GM23338 (cell line): ENCODE data around the gene MDM4. TPM values are rescaled to one million over a fixed set of nuclear protein-coding genes. Genes with fewer than 3 reads are reported as not detected.
"Not testable (repeated sequence)": the region's sequence is repeated elsewhere in the genome, so short reads cannot be mapped to it uniquely, and the experiment has no call there.

Source experiments
- ATAC-seq: fragments of 200-7000 bp; cut with Tn5 transposase; 3 replicates; pipeline ENCODE4 v1.9.1; 2020
- DNase-seq: peaks from one replicate; pipeline ENCODE4 v3.0.0-alpha.2; 2015; ENCODE audit warnings: low spot score
- H2AFZ ChIP-seq: fragments of 200-600 bp; sonication (generic); 2 replicates; pipeline ENCODE4 v1.8.0; 2016; ENCODE audit warnings: antibody characterized with exemption, mild to moderate bottlenecking, moderate library complexity
- H3F3A ChIP-seq: fragments of 200-600 bp; sonication (generic); replicated peaks from 2 replicates; pipeline ENCODE4 v1.8.0; 2017; ENCODE audit warnings: antibody characterized with exemption, mixed run types, low read depth
- H3K27ac ChIP-seq: fragments of 200-600 bp; sonication (generic); 2 replicates; pipeline ENCODE4 v1.6.1; 2016; ENCODE audit warnings: low read depth
- H3K27me3 ChIP-seq: fragments of 200-600 bp; sonication (generic); 2 replicates; pipeline ENCODE4 v1.8.0; 2016; ENCODE audit warnings: mild to moderate bottlenecking, mixed run types, moderate library complexity; ENCODE audit not compliant: insufficient read depth
- H3K36me3 ChIP-seq: fragments of 200-600 bp; sonication (generic); 2 replicates; pipeline ENCODE4 v1.8.0; 2016; ENCODE audit warnings: mild to moderate bottlenecking; ENCODE audit not compliant: insufficient read depth
- H3K4me1 ChIP-seq: fragments of 200-600 bp; sonication (generic); 2 replicates; pipeline ENCODE4 v1.8.0; 2016; ENCODE audit warnings: mild to moderate bottlenecking, moderate library complexity; ENCODE audit not compliant: insufficient read depth
- H3K4me2 ChIP-seq: fragments of 200-600 bp; sonication (generic); 2 replicates; pipeline ENCODE4 v1.7.1; 2017; ENCODE audit warnings: mixed run types
- H3K4me3 ChIP-seq: fragments of 200-600 bp; sonication (generic); 2 replicates; pipeline ENCODE4 v1.6.1; 2016; ENCODE audit warnings: mixed run types
- H3K79me2 ChIP-seq: fragments of 200-600 bp; sonication (generic); replicated peaks from 2 replicates; pipeline ENCODE4 v1.8.0; 2017; ENCODE audit warnings: mild to moderate bottlenecking; ENCODE audit not compliant: insufficient read depth
- H3K9me2 ChIP-seq: fragments of 200-600 bp; sonication (generic); 2 replicates; pipeline ENCODE4 v1.8.0; 2017; ENCODE audit not compliant: insufficient read depth
- H4K20me1 ChIP-seq: fragments of 200-600 bp; sonication (generic); replicated peaks from 2 replicates; pipeline ENCODE4 v1.8.0; 2017; ENCODE audit warnings: mild to moderate bottlenecking; ENCODE audit not compliant: insufficient read depth
- H3K27ac Mint-ChIP-seq: 2 replicates; pipeline ENCODE4 v1.8.0; 2020; ENCODE audit warnings: inconsistent platforms, mild to moderate bottlenecking, moderate library complexity, mixed read lengths
- H3K27me3 Mint-ChIP-seq: 3 replicates; pipeline ENCODE4 v1.8.0; 2022; ENCODE audit warnings: low read depth, mild to moderate bottlenecking, moderate library complexity, mixed read lengths, inconsistent platforms; ENCODE audit not compliant: insufficient read depth, poor library complexity
- H3K36me3 Mint-ChIP-seq: 3 replicates; pipeline ENCODE4 v1.8.0; 2021; ENCODE audit warnings: low read depth, mild to moderate bottlenecking, inconsistent platforms, moderate library complexity, mixed read lengths
- H3K4me1 Mint-ChIP-seq: 3 replicates; pipeline ENCODE4 v1.8.0; 2020; ENCODE audit warnings: mild to moderate bottlenecking, inconsistent platforms, mixed read lengths
- H3K4me3 Mint-ChIP-seq: 3 replicates; pipeline ENCODE4 v1.8.0; 2021; ENCODE audit warnings: moderate library complexity, mild to moderate bottlenecking, inconsistent platforms, mixed read lengths
- H3K9me3 Mint-ChIP-seq: 3 replicates; pipeline ENCODE4 v1.8.0; 2020; ENCODE audit warnings: moderate library complexity, mild to moderate bottlenecking, inconsistent platforms, mixed read lengths
- CREB1 ChIP-seq: fragments of 250-450 bp; sonication (Bioruptor Pico); IDR thresholded peaks from 2 replicates; pipeline ENCODE4 v1.5.0; 2020; ENCODE audit warnings: low read depth, mild to moderate bottlenecking, moderate library complexity
- EZH2 ChIP-seq: fragments of 200-600 bp; sonication (generic); IDR thresholded peaks from one replicate; pipeline ENCODE4 v1.8.0; 2017; ENCODE audit warnings: antibody characterized with exemption, mild to moderate bottlenecking, low read depth; ENCODE audit not compliant: unreplicated experiment
- EZH2phosphoT487 ChIP-seq: fragments of 200-600 bp; sonication (generic); IDR thresholded peaks from one replicate; pipeline ENCODE4 v1.8.1; 2018; ENCODE audit warnings: antibody characterized with exemption; ENCODE audit not compliant: unreplicated experiment
- JUNB ChIP-seq: IDR thresholded peaks from one replicate; pipeline ENCODE4 v1.6.1; 2016; ENCODE audit warnings: antibody characterized with exemption; ENCODE audit not compliant: unreplicated experiment
- POLR2AphosphoS5 ChIP-seq: IDR thresholded peaks from 2 replicates; pipeline ENCODE4 v1.6.1; 2016; ENCODE audit warnings: antibody characterized with exemption, low read depth
- ZNF114 ChIP-seq: fragments of 250-450 bp; sonication (Bioruptor Pico); IDR thresholded peaks from 2 replicates; pipeline ENCODE4 v1.5.0; 2020; ENCODE audit warnings: mild to moderate bottlenecking, moderate library complexity
- ZNF331 ChIP-seq: fragments of 250-450 bp; sonication (Bioruptor Pico); IDR thresholded peaks from 2 replicates; pipeline ENCODE4 v1.5.0; 2020; ENCODE audit warnings: low read depth, mild to moderate bottlenecking, moderate library complexity
- polyA plus RNA-seq: library from polyadenylated mRNA; unstranded; fragments of >200 nt; fragmentation: Nextera tagmentation; extraction: Ambion mirVana; gene quantifications from 2 replicates; pipeline ENCODE4 v1.2.1, GENCODE V29; 2016
- total RNA-seq: library from RNA; depleted of rRNA; stranded (reverse); fragments of >200 nt; shearing (Covaris generic); gene quantifications from 2 replicates; pipeline ENCODE4 v1.2.3, GENCODE V29; 2014
- TF ChIP-seq, protein P1 (sequence below): IDR thresholded peaks from 2 replicates; pipeline ENCODE4 v1.6.1; 2016; ENCODE audit warnings: antibody characterized with exemption
- TF ChIP-seq, protein P2 (sequence below): fragments of 250-450 bp; sonication (Bioruptor Pico); IDR thresholded peaks from 2 replicates; pipeline ENCODE4 v1.5.0; 2020; ENCODE audit warnings: mild to moderate bottlenecking, moderate library complexity
- TF ChIP-seq, protein P3 (sequence below), 2 experiments: fragments of 200-600 bp in 1 of 2; sonication (generic) in 1 of 2; conservative IDR thresholded peaks; 2 replicates each; pipeline versions ENCODE4 v1.5.1 to v1.6.1; 2016 to 2017; ENCODE audit warnings: antibody characterized with exemption in 2 of 2, low read depth in 2 of 2, mild to moderate bottlenecking in 2 of 2, moderate library complexity in 1 of 2

MDM4 gene
- total and polyA plus RNA-seq, 2 experiments from 2014 or later = 24.8 to 56.1 TPM

DNA sequence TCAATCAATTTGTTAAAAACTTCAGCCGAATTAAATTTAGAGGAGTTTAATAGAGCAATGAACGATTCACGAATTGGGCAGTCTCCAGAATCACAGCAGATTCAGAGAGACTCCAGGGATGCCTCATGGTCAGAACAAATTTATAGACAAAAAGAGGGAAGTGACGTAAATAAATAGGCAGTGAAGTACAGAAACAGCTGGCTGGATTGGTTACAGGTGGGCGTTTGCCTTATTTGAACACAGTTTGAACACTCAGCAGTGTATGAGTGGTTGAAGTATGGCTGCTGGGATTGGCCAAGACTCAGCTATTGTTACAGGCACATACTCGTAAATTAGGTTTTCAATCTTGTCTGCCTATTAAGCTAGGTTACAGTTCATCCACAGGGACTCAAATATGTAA lies 43.8 kb downstream of the MDM4 start:
- H3K4me1 Mint-ChIP-seq = peaks cover 27% of the 10 kb centered on the region
- not testable (repeated sequence) for H3K4me3 ChIP-seq, H3K36me3 Mint-ChIP-seq, ATAC-seq, H3K36me3 ChIP-seq, H3K27me3 Mint-ChIP-seq, H4K20me1 ChIP-seq, H3K27me3 ChIP-seq, H3K27ac Mint-ChIP-seq, H3F3A ChIP-seq, H2AFZ ChIP-seq, H3K79me2 ChIP-seq, H3K4me3 Mint-ChIP-seq, H3K9me2 ChIP-seq, H3K27ac ChIP-seq, DNase-seq, H3K9me3 Mint-ChIP-seq, H3K4me2 ChIP-seq
- peaks cover 14% of the 10 kb centered on the region for H3K4me1 ChIP-seq

DNA sequence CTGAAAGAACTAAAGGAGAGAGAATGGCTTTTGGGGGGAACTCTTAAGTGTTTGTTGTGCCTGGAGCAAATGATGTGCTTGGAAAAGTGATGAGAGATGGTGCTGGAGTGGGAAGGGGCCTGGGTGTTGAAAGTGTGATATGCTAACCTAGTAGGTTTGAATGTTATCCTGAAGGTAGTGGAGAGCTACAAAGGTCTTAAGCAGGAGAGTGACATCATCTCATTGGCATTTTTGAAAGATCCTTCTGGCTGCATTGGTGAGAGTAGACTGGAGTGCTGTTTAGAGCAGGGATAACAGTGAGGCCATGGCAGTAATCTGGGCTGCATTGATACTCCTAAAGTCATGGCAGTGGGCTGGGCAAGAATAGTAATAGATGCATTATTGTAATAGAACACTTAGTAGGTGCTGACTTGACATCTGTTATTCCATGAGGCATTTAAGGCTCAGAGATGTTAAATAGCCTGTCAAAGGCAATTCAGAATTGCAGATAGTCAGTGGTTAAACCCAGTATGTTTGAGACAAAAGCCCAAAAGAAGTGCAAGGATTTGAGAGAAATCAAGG lies 44.5 kb downstream of the MDM4 start:
- Histone ChIP-seq H3K4me1 (peaks cover 18% of the 10 kb centered on the region), H4K20me1 (no peaks in the 10 kb centered on the region), H3K27me3 (no peaks in the 10 kb centered on the region), H3K79me2 (no peaks in the 10 kb centered on the region), H2AFZ (no peak overlapping the region), H3K4me2 (no peak overlapping the region), H3K4me3 (no peak overlapping the region), H3K9me2 (no peaks in the 10 kb centered on the region), H3K27ac (peak overlapping the region; percentile 56), H3K36me3 (no peaks in the 10 kb centered on the region), H3F3A (no peaks in the 10 kb centered on the region)
- TF ChIP-seq, protein P1, sequence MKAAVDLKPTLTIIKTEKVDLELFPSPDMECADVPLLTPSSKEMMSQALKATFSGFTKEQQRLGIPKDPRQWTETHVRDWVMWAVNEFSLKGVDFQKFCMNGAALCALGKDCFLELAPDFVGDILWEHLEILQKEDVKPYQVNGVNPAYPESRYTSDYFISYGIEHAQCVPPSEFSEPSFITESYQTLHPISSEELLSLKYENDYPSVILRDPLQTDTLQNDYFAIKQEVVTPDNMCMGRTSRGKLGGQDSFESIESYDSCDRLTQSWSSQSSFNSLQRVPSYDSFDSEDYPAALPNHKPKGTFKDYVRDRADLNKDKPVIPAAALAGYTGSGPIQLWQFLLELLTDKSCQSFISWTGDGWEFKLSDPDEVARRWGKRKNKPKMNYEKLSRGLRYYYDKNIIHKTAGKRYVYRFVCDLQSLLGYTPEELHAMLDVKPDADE = no peak
- TF ChIP-seq, protein P2, sequence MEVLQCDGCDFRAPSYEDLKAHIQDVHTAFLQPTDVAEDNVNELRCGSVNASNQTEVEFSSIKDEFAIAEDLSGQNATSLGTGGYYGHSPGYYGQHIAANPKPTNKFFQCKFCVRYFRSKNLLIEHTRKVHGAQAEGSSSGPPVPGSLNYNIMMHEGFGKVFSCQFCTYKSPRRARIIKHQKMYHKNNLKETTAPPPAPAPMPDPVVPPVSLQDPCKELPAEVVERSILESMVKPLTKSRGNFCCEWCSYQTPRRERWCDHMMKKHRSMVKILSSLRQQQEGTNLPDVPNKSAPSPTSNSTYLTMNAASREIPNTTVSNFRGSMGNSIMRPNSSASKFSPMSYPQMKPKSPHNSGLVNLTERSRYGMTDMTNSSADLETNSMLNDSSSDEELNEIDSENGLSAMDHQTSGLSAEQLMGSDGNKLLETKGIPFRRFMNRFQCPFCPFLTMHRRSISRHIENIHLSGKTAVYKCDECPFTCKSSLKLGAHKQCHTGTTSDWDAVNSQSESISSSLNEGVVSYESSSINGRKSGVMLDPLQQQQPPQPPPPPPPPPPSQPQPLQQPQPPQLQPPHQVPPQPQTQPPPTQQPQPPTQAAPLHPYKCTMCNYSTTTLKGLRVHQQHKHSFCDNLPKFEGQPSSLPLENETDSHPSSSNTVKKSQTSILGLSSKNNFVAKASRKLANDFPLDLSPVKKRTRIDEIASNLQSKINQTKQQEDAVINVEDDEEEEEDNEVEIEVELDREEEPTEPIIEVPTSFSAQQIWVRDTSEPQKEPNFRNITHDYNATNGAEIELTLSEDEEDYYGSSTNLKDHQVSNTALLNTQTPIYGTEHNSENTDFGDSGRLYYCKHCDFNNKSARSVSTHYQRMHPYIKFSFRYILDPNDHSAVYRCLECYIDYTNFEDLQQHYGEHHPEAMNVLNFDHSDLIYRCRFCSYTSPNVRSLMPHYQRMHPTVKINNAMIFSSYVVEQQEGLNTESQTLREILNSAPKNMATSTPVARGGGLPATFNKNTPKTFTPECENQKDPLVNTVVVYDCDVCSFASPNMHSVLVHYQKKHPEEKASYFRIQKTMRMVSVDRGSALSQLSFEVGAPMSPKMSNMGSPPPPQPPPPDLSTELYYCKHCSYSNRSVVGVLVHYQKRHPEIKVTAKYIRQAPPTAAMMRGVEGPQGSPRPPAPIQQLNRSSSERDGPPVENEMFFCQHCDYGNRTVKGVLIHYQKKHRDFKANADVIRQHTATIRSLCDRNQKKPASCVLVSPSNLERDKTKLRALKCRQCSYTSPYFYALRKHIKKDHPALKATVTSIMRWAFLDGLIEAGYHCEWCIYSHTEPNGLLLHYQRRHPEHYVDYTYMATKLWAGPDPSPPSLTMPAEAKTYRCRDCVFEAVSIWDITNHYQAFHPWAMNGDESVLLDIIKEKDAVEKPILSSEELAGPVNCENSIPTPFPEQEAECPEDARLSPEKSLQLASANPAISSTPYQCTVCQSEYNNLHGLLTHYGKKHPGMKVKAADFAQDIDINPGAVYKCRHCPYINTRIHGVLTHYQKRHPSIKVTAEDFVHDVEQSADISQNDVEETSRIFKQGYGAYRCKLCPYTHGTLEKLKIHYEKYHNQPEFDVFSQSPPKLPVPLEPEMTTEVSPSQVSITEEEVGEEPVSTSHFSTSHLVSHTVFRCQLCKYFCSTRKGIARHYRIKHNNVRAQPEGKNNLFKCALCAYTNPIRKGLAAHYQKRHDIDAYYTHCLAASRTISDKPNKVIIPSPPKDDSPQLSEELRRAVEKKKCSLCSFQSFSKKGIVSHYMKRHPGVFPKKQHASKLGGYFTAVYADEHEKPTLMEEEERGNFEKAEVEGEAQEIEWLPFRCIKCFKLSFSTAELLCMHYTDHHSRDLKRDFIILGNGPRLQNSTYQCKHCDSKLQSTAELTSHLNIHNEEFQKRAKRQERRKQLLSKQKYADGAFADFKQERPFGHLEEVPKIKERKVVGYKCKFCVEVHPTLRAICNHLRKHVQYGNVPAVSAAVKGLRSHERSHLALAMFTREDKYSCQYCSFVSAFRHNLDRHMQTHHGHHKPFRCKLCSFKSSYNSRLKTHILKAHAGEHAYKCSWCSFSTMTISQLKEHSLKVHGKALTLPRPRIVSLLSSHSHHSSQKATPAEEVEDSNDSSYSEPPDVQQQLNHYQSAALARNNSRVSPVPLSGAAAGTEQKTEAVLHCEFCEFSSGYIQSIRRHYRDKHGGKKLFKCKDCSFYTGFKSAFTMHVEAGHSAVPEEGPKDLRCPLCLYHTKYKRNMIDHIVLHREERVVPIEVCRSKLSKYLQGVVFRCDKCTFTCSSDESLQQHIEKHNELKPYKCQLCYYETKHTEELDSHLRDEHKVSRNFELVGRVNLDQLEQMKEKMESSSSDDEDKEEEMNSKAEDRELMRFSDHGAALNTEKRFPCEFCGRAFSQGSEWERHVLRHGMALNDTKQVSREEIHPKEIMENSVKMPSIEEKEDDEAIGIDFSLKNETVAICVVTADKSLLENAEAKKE (CRISPR knock-in tag) = no peak
- no peak for TF ChIP-seq JUNB
- TF ChIP-seq ZNF331 = no peak
- no peak for TF ChIP-seq CREB1
- no peak for TF ChIP-seq EZH2phosphoT487
- TF ChIP-seq, protein P3, sequence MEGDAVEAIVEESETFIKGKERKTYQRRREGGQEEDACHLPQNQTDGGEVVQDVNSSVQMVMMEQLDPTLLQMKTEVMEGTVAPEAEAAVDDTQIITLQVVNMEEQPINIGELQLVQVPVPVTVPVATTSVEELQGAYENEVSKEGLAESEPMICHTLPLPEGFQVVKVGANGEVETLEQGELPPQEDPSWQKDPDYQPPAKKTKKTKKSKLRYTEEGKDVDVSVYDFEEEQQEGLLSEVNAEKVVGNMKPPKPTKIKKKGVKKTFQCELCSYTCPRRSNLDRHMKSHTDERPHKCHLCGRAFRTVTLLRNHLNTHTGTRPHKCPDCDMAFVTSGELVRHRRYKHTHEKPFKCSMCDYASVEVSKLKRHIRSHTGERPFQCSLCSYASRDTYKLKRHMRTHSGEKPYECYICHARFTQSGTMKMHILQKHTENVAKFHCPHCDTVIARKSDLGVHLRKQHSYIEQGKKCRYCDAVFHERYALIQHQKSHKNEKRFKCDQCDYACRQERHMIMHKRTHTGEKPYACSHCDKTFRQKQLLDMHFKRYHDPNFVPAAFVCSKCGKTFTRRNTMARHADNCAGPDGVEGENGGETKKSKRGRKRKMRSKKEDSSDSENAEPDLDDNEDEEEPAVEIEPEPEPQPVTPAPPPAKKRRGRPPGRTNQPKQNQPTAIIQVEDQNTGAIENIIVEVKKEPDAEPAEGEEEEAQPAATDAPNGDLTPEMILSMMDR (conservative IDR thresholded peaks at IDR 0.05; ENCODE audit: low read depth in 2 of 2) = no peak
- no peak for TF ChIP-seq ZNF114 (CRISPR knock-in tag)
- TF ChIP-seq POLR2AphosphoS5 = no peak
- no peak for TF ChIP-seq EZH2
- Mint-ChIP-seq H3K4me3 (no peak overlapping the region), H3K9me3 (no peaks in the 10 kb centered on the region; the same call in 1 of the 3 replicates), H3K36me3 (no peaks in the 10 kb centered on the region; the same call in 2 of the 3 replicates), H3K4me1 (peaks cover 32% of the 10 kb centered on the region), H3K27me3 (peaks cover 1% of the 10 kb centered on the region), H3K27ac (no peak overlapping the region)
- ATAC-seq (peak; percentile 66), DNase-seq (peak; percentile 54)
